Right lobe of liver (tissue), 6 donors: ENCODE results near the gene KRT8. TPM values are rescaled to one million over a fixed set of nuclear protein-coding genes. Genes with fewer than 3 reads are reported as not detected.

ENCODE experiments used
- ATAC-seq, 4 donors: fragments of 200-7000 bp; cut with Tn5 transposase; one replicate each; pipeline ENCODE4 v1.9.1; 2020; ENCODE audit warnings: mild to moderate bottlenecking in 4 of 4, moderate library complexity in 4 of 4
- DNase-seq, 3 donors: peaks; one replicate each; pipeline ENCODE4 v3.0.0-alpha.2; 2020
- H3K27ac ChIP-seq, 3 donors: fragments of 200-600 bp; one replicate each; pipeline ENCODE4 v1.8.0; 2022
- H3K27me3 ChIP-seq, 2 donors: fragments of 200-600 bp; one replicate each; pipeline ENCODE4 v1.8.0; 2022
- H3K36me3 ChIP-seq, 4 donors: fragments of 200-600 bp; sonication (generic) in 1 of 4; one replicate each; pipeline versions ENCODE4 v1.5.1 to v1.8.0; 2017 to 2022; ENCODE audit warnings: control low read depth in 1 of 4
- H3K4me1 ChIP-seq, 4 donors: fragments of 200-600 bp; sonication (generic) in 1 of 4; one replicate each; pipeline versions ENCODE4 v1.5.1 to v1.8.0; 2017 to 2022; ENCODE audit warnings: control low read depth in 1 of 4
- H3K4me3 ChIP-seq, 3 donors: fragments of 200-600 bp; one replicate each; pipeline ENCODE4 v1.8.0; 2022
- H3K9me3 ChIP-seq, 4 donors: fragments of 200-600 bp; sonication (generic) in 1 of 4; one replicate each; pipeline versions ENCODE4 v1.5.1 to v1.8.0; 2017 to 2022; ENCODE audit warnings: control low read depth in 1 of 4
- CTCF ChIP-seq, 4 donors: fragments of 200-600 bp in 3 of 4; fragments of 450-650 bp in 1 of 4; IDR thresholded peaks; one replicate each; pipeline versions ENCODE4 v1.5.1 to v1.8.0; 2016 to 2022; ENCODE audit warnings: antibody characterized with exemption in 4 of 4, mild to moderate bottlenecking in 2 of 4
- POLR2A ChIP-seq: fragments of 450-650 bp; IDR thresholded peaks from one replicate; pipeline ENCODE4 v1.6.1; 2017; ENCODE audit warnings: antibody characterized with exemption, mild to moderate bottlenecking
- WGBS: methylation state at CpG from one replicate; pipeline ENCODE4 v1.1.6; 2018; ENCODE audit warnings: low coverage, low lambda C conversion rate; ENCODE audit not compliant: insufficient coverage; ENCODE audit errors: missing lambda C conversion rate; 5-methylcytosine and 5-hydroxymethylcytosine counted together
- intact Hi-C, 2 donors: fragments of 100-400 bp; cut with DNase I; formaldehyde crosslinking; loops; one replicate each; pipeline versions ENCODE4 v1.11.2 to v1.14.1; 2022
- total RNA-seq, 6 experiments: library from RNA; depleted of rRNA in 2 of 6; stranded (reverse); fragments of >200 nt in 2 of 6; fragmentation: NEBNext Ultra II Directional in 3 of 6; extraction: Animal tissue kit (Norgen Biotek cat#: 25700) in 3 of 6; gene quantifications; one replicate each; pipeline versions ENCODE4 v1.1.0 to v1.2.4, GENCODE V29; 2016 to 2023
- donor health status: DM: no; HTN: yes; CAD: no.
- donor health status: DM: no; HTN: no; CAD: no.
- donor health status: DM: no; HTN: no; CAD: no.
- donor health status: DM: no; HTN: yes; CAD: no.
- donor health status: DM: no; HTN: yes; CAD: no.

Gene KRT8
- total RNA-seq, 6 experiments from 2014 or later, result 149 to 1,003 (median 436) TPM

- ATAC-seq, result peak; percentile 59 to 71 (median 65)
- intact Hi-C loops, result loop anchor here (10.0 kb wide), 3 partner anchors 499 to 719 kb away; partner anchors contain the start of gene KRT85 (in 1 of the 2)
- Histone ChIP-seq H3K9me3 (no peaks in the 10 kb centered on the region), H3K4me3 (peak overlapping the region; percentile 25 to 33 (median 29)), H3K36me3 (no peaks in the 10 kb centered on the region), H3K4me1 (no peaks in the 10 kb centered on the region), H3K27ac (peak overlapping the region in 1 of 3 donors; percentile 70), H3K27me3 (no peaks in the 10 kb centered on the region)
- 9% methylated on average over 6 of the region's 55 CpGs for WGBS
- DNase-seq, result peak; percentile 67 to 89 (median 72)
- TF ChIP-seq POLR2A (no peak), CTCF (IDR thresholded peaks at IDR 0.05) (no peak)
Measured at GRCh38 chr12:52873832-52874572, 30.9 kb downstream of the KRT8 start.

DNA sequence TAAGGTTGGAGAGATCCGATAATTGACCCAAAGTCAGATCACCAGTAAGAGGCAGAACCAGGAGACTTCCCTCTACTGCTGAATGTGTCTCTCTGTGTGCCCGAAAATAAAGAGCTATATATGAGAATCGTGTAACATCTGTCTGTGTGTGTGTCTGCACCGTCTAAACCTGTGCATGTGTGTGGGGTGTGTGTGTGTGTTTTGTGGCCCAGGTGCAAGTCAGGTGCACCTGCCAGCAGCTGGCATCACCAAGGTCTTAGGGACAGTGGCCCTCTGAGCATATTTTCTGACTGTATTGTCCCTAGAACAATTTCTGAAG is 31.4 kb downstream of the KRT8 start:
- Histone ChIP-seq H3K4me1 (no peaks in the 10 kb centered on the region), H3K36me3 (no peaks in the 10 kb centered on the region), H3K4me3 (no peak overlapping the region), H3K9me3 (no peaks in the 10 kb centered on the region), H3K27ac (peak overlapping the region in 1 of 3 donors; percentile 70), H3K27me3 (no peaks in the 10 kb centered on the region)
- ATAC-seq (no peak), DNase-seq (no peak)
- no peak for TF ChIP-seq CTCF (IDR thresholded peaks at IDR 0.05)
- 63% methylated on average over 4 of the region's 4 CpGs for WGBS
- intact Hi-C loops, result loop anchor here (10.0 kb wide), 3 partner anchors 499 to 719 kb away; partner anchors contain the start of gene KRT85 (in 1 of the 2)

DNA sequence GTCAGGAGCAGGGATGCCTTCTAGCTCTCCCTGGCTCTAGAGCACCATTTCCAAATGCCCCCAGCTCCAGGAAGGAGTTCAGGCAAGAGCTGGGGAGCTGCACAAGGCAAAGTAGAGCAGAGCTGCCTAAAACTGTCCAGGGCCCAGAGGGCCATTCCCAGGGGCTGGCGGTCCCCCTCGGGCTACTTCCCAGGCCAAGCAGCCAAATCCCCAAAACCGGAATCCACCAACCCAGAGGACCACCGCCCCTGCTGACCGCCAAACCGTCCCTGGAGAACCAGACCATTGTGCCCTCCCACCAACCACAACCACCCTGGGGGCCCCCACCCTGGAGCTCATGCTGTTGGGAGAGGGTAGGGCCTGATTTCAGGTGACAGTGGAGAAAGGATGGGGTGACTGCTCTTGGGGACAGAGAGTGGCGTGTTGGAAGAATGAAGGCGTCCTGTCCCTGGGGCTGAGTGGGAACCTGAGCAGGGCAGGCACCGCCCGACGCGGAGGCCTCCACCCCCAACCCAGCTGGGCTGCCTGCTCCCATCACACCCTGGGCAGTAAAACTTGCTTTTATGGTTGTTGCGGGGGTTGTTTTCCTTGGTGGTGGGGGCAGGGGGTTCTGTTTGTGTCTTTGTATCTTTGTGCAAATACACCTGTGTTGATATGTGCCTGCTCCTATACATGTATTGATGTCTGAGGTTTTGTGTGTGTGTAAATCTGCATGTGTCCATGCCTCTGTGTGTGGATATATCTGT is 32.1 kb downstream of the KRT8 start:
- TF ChIP-seq CTCF (IDR thresholded peaks at IDR 0.05), result no peak
- TF ChIP-seq POLR2A, result no peak
- no peak for DNase-seq
- ATAC-seq, result no peak
- Histone ChIP-seq H3K27ac (no peak overlapping the region), H3K36me3 (no peaks in the 10 kb centered on the region), H3K27me3 (no peaks in the 10 kb centered on the region), H3K4me3 (no peak overlapping the region), H3K4me1 (no peaks in the 10 kb centered on the region), H3K9me3 (no peaks in the 10 kb centered on the region)
- intact Hi-C loops, result loop anchor here (10.0 kb wide), 3 partner anchors 498 to 718 kb away; partner anchors contain the start of gene KRT85 (in 1 of the 2)
- WGBS, result 92% methylated on average over 6 of the region's 13 CpGs

GRCh38 chr12:52871291-52872039 is 33.4 kb downstream of the KRT8 start:
- 34% methylated on average over 5 of the region's 9 CpGs for WGBS
- DNase-seq, result peak in 1 of 3 donors; percentile 28
- peak; percentile 21 to 38 (median 33) for ATAC-seq
- Histone ChIP-seq H3K27ac (no peak overlapping the region), H3K36me3 (no peaks in the 10 kb centered on the region), H3K4me1 (no peaks in the 10 kb centered on the region), H3K27me3 (no peaks in the 10 kb centered on the region), H3K9me3 (no peaks in the 10 kb centered on the region), H3K4me3 (no peak overlapping the region)
- intact Hi-C loops, result loop anchor here (10.0 kb wide), 3 partner anchors 497 to 717 kb away; partner anchors contain the start of gene KRT85 (in 1 of the 2)
- TF ChIP-seq CTCF (IDR thresholded peaks at IDR 0.05) (no peak), POLR2A (no peak)
